Hepatocyte (in vitro differentiated cells): Measurements from ENCODE around the gene BRD4. TPM values are rescaled to one million over a fixed set of nuclear protein-coding genes. Genes with fewer than 3 reads are reported as not detected.

ENCODE experiments used
- DNase-seq: peaks from one replicate; pipeline ENCODE4 v3.0.0-alpha.2; 2016; ENCODE audit warnings: low spot score
- H2AFZ ChIP-seq: fragments of 200-600 bp; sonication (generic); 2 replicates; pipeline ENCODE4 v1.6.0; 2016; ENCODE audit warnings: antibody characterized with exemption, mild to moderate bottlenecking
- H3K27ac ChIP-seq: fragments of 200-600 bp; sonication (generic); 2 replicates; pipeline ENCODE4 v1.5.1; 2016; ENCODE audit warnings: mild to moderate bottlenecking
- H3K27me3 ChIP-seq: fragments of 200-600 bp; sonication (generic); 2 replicates; pipeline ENCODE4 v1.6.1; 2016
- H3K36me3 ChIP-seq: fragments of 200-600 bp; sonication (generic); replicated peaks from 2 replicates; pipeline ENCODE4 v1.5.1; 2016; ENCODE audit warnings: low read depth; ENCODE audit not compliant: insufficient read depth
- H3K4me1 ChIP-seq: fragments of 200-600 bp; sonication (generic); 2 replicates; pipeline ENCODE4 v1.5.1; 2016; ENCODE audit warnings: mild to moderate bottlenecking, moderate library complexity; ENCODE audit not compliant: insufficient read depth
- H3K4me2 ChIP-seq: fragments of 200-600 bp; sonication (generic); 2 replicates; pipeline ENCODE4 v1.6.0; 2016
- H3K4me3 ChIP-seq: fragments of 200-600 bp; sonication (generic); 2 replicates; pipeline ENCODE4 v1.5.1; 2016; ENCODE audit warnings: mild to moderate bottlenecking
- H3K79me2 ChIP-seq: fragments of 200-600 bp; sonication (generic); 2 replicates; pipeline ENCODE4 v1.6.0; 2017; ENCODE audit warnings: mild to moderate bottlenecking
- H3K9me2 ChIP-seq: fragments of 200-600 bp; sonication (generic); replicated peaks from 2 replicates; pipeline ENCODE4 v1.6.0; 2017; ENCODE audit warnings: mild to moderate bottlenecking; ENCODE audit not compliant: insufficient read depth
- H3K9me3 ChIP-seq: fragments of 200-600 bp; sonication (generic); 2 replicates; pipeline ENCODE4 v1.5.1; 2016; ENCODE audit warnings: low read depth, mild to moderate bottlenecking
- H4K20me1 ChIP-seq: fragments of 200-600 bp; sonication (generic); 2 replicates; pipeline ENCODE4 v1.6.0; 2016; ENCODE audit warnings: mild to moderate bottlenecking; ENCODE audit not compliant: insufficient read depth, poor library complexity, severe bottlenecking
- EZH2 ChIP-seq: fragments of 200-600 bp; sonication (generic); IDR thresholded peaks from 2 replicates; pipeline ENCODE4 v1.6.1; 2016; ENCODE audit warnings: antibody characterized with exemption, mild to moderate bottlenecking, borderline replicate concordance
- EZH2phosphoT487 ChIP-seq: fragments of 200-600 bp; sonication (generic); IDR thresholded peaks from one replicate; pipeline ENCODE4 v1.6.1; 2018; ENCODE audit warnings: antibody characterized with exemption, mild to moderate bottlenecking, low read depth, moderate library complexity; ENCODE audit not compliant: unreplicated experiment, severe bottlenecking
- whole genome bisulfite sequencing: methylation state at CpG from one replicate; pipeline ENCODE4 v1.1.6; 2016; ENCODE audit warnings: low lambda C conversion rate; ENCODE audit errors: missing lambda C conversion rate; 5-methylcytosine and 5-hydroxymethylcytosine counted together
- polyA plus RNA-seq: library from polyadenylated mRNA; unstranded; fragments of >200 nt; fragmentation: Nextera tagmentation; extraction: Ambion mirVana; gene quantifications from 2 replicates; pipeline ENCODE4 v1.2.1, GENCODE V29; 2016
- total RNA-seq: library from RNA; depleted of rRNA; stranded (reverse); fragments of >200 nt; gene quantifications from 2 replicates; pipeline ENCODE4 v1.2.3, GENCODE V29; 2014
- TF ChIP-seq, protein P1 (sequence below): fragments of 200-600 bp; sonication (generic); IDR thresholded peaks from 2 replicates; pipeline ENCODE4 v1.5.1; 2016; ENCODE audit warnings: antibody characterized with exemption, mild to moderate bottlenecking; ENCODE audit not compliant: poor library complexity

Gene BRD4
- total and polyA plus RNA-seq, 2 experiments from 2014 or later: 18.0 to 88.4 TPM

GRCh38 chr19:15223649-15224361, 108.5 kb downstream of the BRD4 start:
- Histone ChIP-seq H3K36me3 (no peaks in the 10 kb centered on the region), H3K9me2 (no peaks in the 10 kb centered on the region), H3K79me2 (no peaks in the 10 kb centered on the region), H3K4me2 (peak overlapping the region; percentile 93), H3K9me3 (no peaks in the 10 kb centered on the region), H2AFZ (peak overlapping the region; percentile 32), H3K27me3 (no peaks in the 10 kb centered on the region), H4K20me1 (no peaks in the 10 kb centered on the region), H3K4me3 (peak overlapping the region; percentile 66), H3K4me1 (peaks cover 4% of the 10 kb centered on the region), H3K27ac (peak overlapping the region; percentile 7)
- no peak for DNase-seq
- 20% methylated on average over 37 of the region's 51 CpGs for WGBS
- TF ChIP-seq, protein P1, sequence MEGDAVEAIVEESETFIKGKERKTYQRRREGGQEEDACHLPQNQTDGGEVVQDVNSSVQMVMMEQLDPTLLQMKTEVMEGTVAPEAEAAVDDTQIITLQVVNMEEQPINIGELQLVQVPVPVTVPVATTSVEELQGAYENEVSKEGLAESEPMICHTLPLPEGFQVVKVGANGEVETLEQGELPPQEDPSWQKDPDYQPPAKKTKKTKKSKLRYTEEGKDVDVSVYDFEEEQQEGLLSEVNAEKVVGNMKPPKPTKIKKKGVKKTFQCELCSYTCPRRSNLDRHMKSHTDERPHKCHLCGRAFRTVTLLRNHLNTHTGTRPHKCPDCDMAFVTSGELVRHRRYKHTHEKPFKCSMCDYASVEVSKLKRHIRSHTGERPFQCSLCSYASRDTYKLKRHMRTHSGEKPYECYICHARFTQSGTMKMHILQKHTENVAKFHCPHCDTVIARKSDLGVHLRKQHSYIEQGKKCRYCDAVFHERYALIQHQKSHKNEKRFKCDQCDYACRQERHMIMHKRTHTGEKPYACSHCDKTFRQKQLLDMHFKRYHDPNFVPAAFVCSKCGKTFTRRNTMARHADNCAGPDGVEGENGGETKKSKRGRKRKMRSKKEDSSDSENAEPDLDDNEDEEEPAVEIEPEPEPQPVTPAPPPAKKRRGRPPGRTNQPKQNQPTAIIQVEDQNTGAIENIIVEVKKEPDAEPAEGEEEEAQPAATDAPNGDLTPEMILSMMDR: no peak
- TF ChIP-seq EZH2 (no peak), EZH2phosphoT487 (no peak)

DNA sequence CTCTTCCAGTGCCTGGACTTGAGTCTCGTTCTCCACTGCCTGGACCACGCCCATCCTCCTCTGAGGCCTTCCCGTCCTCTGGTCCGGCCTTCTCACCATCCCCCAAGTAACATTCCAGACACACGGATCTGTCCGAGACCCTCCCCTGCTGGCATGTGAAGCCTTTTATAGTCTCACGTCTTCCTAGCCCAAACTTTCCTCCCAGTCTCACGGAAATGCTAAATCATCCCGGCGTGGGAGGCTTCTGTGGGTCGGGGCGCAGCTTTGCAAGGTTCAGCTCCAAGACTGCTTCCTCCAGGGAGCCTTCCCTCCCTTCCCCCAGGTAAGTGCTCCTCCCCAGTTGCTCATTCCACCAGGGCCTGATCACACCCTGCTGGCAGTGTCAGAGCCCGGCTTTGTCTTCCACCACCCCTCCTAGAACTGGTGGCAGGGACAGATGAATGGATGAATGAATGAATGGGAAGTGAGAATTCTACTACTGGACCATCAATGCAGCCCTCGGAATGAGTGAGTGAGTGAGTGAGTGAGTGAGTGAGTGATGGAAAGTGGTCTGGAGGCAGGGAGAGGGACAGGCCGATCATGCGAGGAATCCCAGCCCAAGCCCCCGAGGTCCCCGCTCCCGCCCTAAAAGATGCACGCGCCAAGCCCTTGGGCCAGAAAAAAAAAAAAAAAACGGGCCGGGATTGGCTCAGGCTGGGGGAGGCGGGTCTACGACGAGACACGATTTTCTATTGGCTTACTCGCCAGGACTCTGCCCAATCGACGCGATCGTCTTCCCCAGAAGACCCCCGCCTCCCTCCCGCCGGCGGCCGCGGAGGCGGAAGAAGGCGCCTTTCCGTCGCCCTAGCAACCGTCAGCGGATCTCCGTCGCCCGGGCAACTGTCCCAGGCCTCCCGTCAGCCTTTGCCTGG, 109.3 kb downstream of the BRD4 start:
- peak overlapping the region; percentile 32 for H2AFZ ChIP-seq
- whole genome bisulfite sequencing: 1% methylated on average over 36 of the region's 48 CpGs

GRCh38 chr19:15220833-15221232, 111.5 kb downstream of the BRD4 start:
- Histone ChIP-seq H3K4me3 (no peak overlapping the region), H3K4me2 (no peak overlapping the region), H2AFZ (no peak overlapping the region), H4K20me1 (no peaks in the 10 kb centered on the region), H3K79me2 (no peaks in the 10 kb centered on the region), H3K27ac (no peak overlapping the region), H3K9me2 (no peaks in the 10 kb centered on the region), H3K9me3 (no peaks in the 10 kb centered on the region), H3K4me1 (peaks cover 4% of the 10 kb centered on the region), H3K36me3 (no peaks in the 10 kb centered on the region), H3K27me3 (no peaks in the 10 kb centered on the region)
- WGBS: 87% methylated on average over 6 of the region's 6 CpGs
- no peak for DNase-seq
- TF ChIP-seq, protein P1: no peak
- no peak for TF ChIP-seq EZH2
- TF ChIP-seq EZH2phosphoT487: no peak

More for the DNA sequence above, 109.3 kb downstream of the BRD4 start:
- Histone ChIP-seq H3K27me3 (no peaks in the 10 kb centered on the region), H3K36me3 (no peaks in the 10 kb centered on the region), H3K9me3 (no peaks in the 10 kb centered on the region), H3K27ac (peak overlapping the region; percentile 28), H4K20me1 (no peaks in the 10 kb centered on the region), H3K4me3 (peak overlapping the region; percentile 66), H3K4me1 (peaks cover 4% of the 10 kb centered on the region), H3K9me2 (no peaks in the 10 kb centered on the region), H3K79me2 (no peaks in the 10 kb centered on the region), H3K4me2 (peak overlapping the region; percentile 93)
- peak; percentile 96 for DNase-seq
- TF ChIP-seq, protein P1: no peak
- TF ChIP-seq EZH2: no peak
- TF ChIP-seq EZH2phosphoT487: no peak
